Fibroblast of the aortic adventitia (primary cell): ENCODE results near the gene DLGAP3. TPM values are rescaled to one million over a fixed set of nuclear protein-coding genes. Genes with fewer than 3 reads are reported as not detected.

ENCODE experiments used
- DNase-seq: peaks from one replicate; pipeline ENCODE4 v3.0.0-alpha.2; 2010; ENCODE audit warnings: low read depth
- H3K4me3 ChIP-seq: 2 replicates; pipeline ENCODE4 v1.5.1; 2011; ENCODE audit warnings: low read depth, mild to moderate bottlenecking, control low read depth, low read length, moderate library complexity
- total RNA-seq: library from RNA; depleted of rRNA; stranded (reverse); fragments of >200 nt; gene quantifications from 2 replicates; pipeline ENCODE4 v1.2.3, GENCODE V29; 2012; ENCODE audit warnings: low replicate concordance
- TF ChIP-seq, protein P1 (sequence below): IDR thresholded peaks from 2 replicates; pipeline ENCODE4 v1.5.1; 2011; ENCODE audit warnings: mild to moderate bottlenecking, low read length, control low read depth, inconsistent platforms; ENCODE audit not compliant: insufficient read depth

Gene DLGAP3
- total RNA-seq, 1 donor = not detected

DNA sequence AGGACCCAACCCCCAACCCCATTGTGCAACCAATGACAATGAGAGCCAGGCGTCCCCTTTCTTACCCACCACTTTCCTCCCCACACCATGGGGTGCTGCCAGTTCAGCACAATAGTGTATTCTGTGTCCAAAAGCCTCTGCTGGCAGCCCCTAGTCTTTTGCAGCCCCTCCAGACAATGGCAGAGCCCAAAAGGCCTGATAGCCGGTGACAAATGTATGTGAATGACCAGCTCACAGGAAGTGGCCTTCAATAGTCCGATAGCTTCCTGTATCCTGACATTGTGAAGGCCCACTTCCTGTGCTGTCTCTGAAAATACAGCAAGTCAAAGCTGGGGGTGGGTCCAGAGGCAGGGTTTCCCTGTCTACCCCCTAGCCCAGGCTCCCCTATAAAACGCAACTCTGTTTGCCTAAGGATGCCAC, 86.5 kb downstream of the DLGAP3 start:
- no peak overlapping the region for H3K4me3 ChIP-seq
- no peak for DNase-seq
- TF ChIP-seq, protein P1, sequence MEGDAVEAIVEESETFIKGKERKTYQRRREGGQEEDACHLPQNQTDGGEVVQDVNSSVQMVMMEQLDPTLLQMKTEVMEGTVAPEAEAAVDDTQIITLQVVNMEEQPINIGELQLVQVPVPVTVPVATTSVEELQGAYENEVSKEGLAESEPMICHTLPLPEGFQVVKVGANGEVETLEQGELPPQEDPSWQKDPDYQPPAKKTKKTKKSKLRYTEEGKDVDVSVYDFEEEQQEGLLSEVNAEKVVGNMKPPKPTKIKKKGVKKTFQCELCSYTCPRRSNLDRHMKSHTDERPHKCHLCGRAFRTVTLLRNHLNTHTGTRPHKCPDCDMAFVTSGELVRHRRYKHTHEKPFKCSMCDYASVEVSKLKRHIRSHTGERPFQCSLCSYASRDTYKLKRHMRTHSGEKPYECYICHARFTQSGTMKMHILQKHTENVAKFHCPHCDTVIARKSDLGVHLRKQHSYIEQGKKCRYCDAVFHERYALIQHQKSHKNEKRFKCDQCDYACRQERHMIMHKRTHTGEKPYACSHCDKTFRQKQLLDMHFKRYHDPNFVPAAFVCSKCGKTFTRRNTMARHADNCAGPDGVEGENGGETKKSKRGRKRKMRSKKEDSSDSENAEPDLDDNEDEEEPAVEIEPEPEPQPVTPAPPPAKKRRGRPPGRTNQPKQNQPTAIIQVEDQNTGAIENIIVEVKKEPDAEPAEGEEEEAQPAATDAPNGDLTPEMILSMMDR = no peak

DNA sequence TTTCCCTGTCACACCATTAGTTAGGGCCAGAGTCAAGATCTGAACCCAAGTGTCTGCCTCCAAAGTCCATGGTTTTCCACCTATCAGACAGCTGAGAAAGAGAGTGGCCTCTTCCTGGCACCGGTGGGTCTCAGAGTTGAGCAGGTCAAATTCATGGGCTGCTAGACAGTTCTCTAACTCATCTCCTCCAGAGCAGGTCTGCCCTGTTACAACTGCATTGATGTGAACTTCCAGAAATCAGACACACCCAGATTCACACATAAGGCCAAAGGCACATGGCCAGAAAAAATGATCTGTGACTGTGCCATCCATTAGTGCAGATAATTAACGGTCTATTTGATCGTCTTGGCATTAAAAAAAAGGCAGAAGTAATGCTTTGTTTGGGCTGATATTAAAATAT, 87.4 kb downstream of the DLGAP3 start:
- no peak overlapping the region for H3K4me3 ChIP-seq
- DNase-seq = no peak
- TF ChIP-seq, protein P1 = no peak

DNA sequence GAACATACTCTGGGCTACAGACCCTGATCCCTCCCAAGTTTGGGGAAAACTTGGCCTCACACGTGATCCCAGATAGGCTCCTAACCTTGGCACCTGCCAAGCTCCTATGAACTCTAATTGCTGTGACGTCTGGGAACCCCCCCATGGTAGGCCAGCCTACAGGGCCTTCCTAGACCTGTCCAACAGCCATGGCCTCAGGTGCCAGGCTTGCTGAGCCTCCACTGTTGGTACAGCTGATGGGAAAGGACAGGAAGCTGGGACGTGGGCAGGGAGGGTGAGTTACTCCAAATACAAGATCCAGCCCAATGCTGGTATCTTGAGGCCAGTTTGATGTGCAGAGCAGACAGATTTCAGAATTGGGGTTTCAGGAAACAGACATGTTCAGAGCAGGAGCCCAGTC, 89.0 kb downstream of the DLGAP3 start:
- TF ChIP-seq, protein P1 = no peak
- DNase-seq = no peak

DNA sequence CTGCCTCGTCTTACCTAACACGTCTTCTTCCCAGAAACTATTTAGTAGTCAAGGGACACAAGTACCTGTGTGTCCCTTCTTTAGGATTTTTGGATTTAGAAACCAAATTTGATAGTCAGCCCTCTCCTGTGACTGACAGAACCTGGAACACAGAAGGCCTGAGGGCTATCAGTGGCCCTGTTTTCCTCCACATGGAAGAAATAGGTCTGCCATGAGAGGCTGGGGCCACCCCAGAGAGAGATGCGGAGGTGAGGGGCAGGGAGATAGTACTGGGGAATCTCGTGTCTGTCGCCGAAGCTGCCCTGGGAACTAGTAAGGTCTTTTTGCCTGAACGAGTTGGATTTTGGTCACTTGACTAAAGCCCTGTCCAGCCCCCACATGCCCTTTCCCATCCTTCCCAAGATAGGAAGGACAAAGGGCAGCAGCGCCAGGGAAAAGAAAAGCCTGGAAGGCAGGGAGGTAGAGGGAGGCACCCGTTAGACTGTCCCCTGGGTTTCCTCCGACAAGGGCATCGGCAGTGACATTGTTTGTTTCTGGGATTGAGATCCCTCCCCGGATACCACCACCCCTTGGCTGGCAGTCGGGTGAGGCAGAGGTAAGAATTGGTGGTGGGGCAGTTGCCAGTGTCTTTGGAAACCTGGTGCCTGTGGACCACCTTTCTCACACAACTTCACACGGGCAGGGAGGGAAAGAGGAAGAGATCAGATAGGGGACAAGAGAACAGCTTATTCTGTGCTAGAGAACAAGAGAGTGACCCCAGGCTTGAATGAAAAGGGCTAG, 89.7 kb downstream of the DLGAP3 start:
- no peak overlapping the region for H3K4me3 ChIP-seq
- TF ChIP-seq, protein P1 = no peak
- no peak for DNase-seq

More for the DNA sequence above, 89.0 kb downstream of the DLGAP3 start:
- H3K4me3 ChIP-seq = no peak overlapping the region

DNA sequence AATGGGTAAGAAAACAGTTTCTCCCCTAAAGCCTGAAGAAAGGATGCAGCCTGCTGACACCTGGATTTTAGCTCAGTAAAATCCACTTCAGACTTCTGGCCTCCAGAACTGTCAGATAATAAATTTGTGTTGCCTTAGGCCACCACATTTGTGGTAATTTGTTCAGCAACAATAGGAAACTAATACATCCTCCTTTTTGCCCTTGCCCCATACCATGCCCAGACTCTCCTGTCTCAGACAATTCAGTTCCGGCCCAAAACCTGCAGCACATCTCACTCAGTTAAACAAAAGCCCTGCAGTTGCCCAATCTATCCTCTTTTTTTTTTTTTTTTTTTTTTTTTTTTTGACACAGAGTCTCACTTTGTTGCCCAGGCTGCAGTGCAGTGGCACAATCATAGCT, 95.7 kb downstream of the DLGAP3 start:
- no peak overlapping the region for H3K4me3 ChIP-seq
- TF ChIP-seq, protein P1 = no peak
- no peak for DNase-seq

DNA sequence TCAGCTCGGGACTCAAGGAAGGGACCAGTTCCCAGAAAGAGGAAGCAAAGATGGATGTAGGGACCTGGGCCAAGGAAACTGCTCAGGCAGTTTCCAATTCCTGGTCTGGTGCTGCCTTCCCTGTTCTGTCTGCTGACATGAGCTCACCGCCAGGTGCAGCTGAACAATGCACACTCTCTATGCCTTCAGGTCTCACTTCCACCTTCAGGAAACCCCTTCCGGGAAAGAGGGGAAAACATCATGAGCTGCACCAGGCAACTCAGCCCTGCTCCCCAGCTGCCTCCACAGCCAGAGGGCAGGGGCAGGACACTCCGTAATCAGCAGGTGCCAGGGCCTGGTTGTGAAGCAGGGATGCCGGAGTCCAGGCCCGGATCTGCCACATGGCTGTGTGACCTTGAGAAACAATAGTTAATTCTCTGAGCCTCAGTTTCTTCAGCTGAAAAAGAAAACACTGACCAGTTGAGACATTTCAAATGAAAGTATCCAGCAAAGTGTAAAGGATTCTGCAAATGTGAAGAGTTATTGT, 97.7 kb downstream of the DLGAP3 start:
- no peak overlapping the region for H3K4me3 ChIP-seq

More for the DNA sequence above, 97.7 kb downstream of the DLGAP3 start:
- TF ChIP-seq, protein P1 = no peak
- DNase-seq = no peak
